ENCODE data around the gene MATCAP1. TPM values are rescaled to one million over a fixed set of nuclear protein-coding genes. Genes with fewer than 3 reads are reported as not detected.
A peak's percentile ranks its signal among the peaks of the same experiment; 100 is the strongest.

The MATCAP1 gene
- total and polyA plus RNA-seq, 2 experiments from 2014 or later: 3.8 to 6.4 TPM

GRCh38 chr16:67226295-67226803 lies 42.6 kb upstream of the MATCAP1 start:
- H3K4me3 ChIP-seq: peak overlapping the region; percentile 100
- peak overlapping the region; percentile 36 for H3K27ac ChIP-seq
- peaks cover 14% of the 10 kb centered on the region for H3K4me1 ChIP-seq (ENCODE audit: insufficient read depth)
- no peaks in the 10 kb centered on the region for H3K27me3 ChIP-seq (replicated peaks; ENCODE audit: insufficient read depth)
- no peak for TF ChIP-seq EZH2phosphoT487 (IDR thresholded peaks at IDR 0.05; ENCODE audit: insufficient read depth, low read depth)
- peak overlapping the region; percentile 84 for H2AFZ ChIP-seq
- peaks cover 11% of the 10 kb centered on the region; the same call in 1 of the 2 replicates for H3K36me3 ChIP-seq (ENCODE audit: low read depth)
- peak; percentile 65 for DNase-seq
- in situ Hi-C loops (cut with MboI): no loop called here
- no peaks in the 10 kb centered on the region for H3K9me3 ChIP-seq (ENCODE audit: low read depth)
- no peaks in the 10 kb centered on the region for H4K20me1 ChIP-seq (ENCODE audit: insufficient read depth)
- H3F3A ChIP-seq (ENCODE audit: insufficient read depth): no peaks in the 10 kb centered on the region
- H3K4me2 ChIP-seq (ENCODE audit: unreplicated experiment): peak overlapping the region; percentile 81
- 9 to 18% methylated on average over 10 to 12 of the region's 12 CpGs for WGBS, 2 experiments (ENCODE audit: low coverage in 1 of 2, low lambda C conversion rate in 2 of 2, missing lambda C conversion rate in 2 of 2)
- H3K9me2 ChIP-seq (ENCODE audit: insufficient read depth): no peaks in the 10 kb centered on the region
- peak overlapping the region; percentile 99 for H3K9ac ChIP-seq
- H3K79me2 ChIP-seq (ENCODE audit: insufficient read depth): peaks cover 47% of the 10 kb centered on the region

- H3K4me2 ChIP-seq (ENCODE audit: unreplicated experiment): no peak overlapping the region
- no peaks in the 10 kb centered on the region for H3F3A ChIP-seq (ENCODE audit: insufficient read depth)
- 30 to 41% methylated on average over 3 of the region's 3 CpGs for WGBS, 2 experiments (ENCODE audit: low coverage in 1 of 2, low lambda C conversion rate in 2 of 2, missing lambda C conversion rate in 2 of 2)
- H3K27me3 ChIP-seq (replicated peaks; ENCODE audit: insufficient read depth): no peaks in the 10 kb centered on the region
- no peak for TF ChIP-seq EZH2 (IDR thresholded peaks at IDR 0.05; ENCODE audit: insufficient read depth, poor library complexity, severe bottlenecking)
- TF ChIP-seq EZH2phosphoT487 (IDR thresholded peaks at IDR 0.05; ENCODE audit: insufficient read depth, low read depth): no peak
- no peak for DNase-seq
- H3K9ac ChIP-seq: no peak overlapping the region
- no peaks in the 10 kb centered on the region for H3K9me3 ChIP-seq (ENCODE audit: low read depth)
- H3K27ac ChIP-seq: no peak overlapping the region
- peaks cover 36% of the 10 kb centered on the region for H3K79me2 ChIP-seq (ENCODE audit: insufficient read depth)
- H3K36me3 ChIP-seq (ENCODE audit: low read depth): peaks cover 5% of the 10 kb centered on the region; the same call in 1 of the 2 replicates
- H3K4me3 ChIP-seq: no peak overlapping the region
- H2AFZ ChIP-seq: no peak overlapping the region
- H3K4me1 ChIP-seq (ENCODE audit: insufficient read depth): peaks cover 14% of the 10 kb centered on the region
- H4K20me1 ChIP-seq (ENCODE audit: insufficient read depth): no peaks in the 10 kb centered on the region
- no peaks in the 10 kb centered on the region for H3K9me2 ChIP-seq (ENCODE audit: insufficient read depth)
- in situ Hi-C loops (cut with MboI): no loop called here
Observed at GRCh38 chr16:67223992-67224391, 40.2 kb upstream of the MATCAP1 start.

GRCh38 chr16:67216612-67217490 lies 33.1 kb upstream of the MATCAP1 start:
- Histone ChIP-seq H3K4me1 (ENCODE audit: insufficient read depth) (no peaks in the 10 kb centered on the region), H4K20me1 (ENCODE audit: insufficient read depth) (no peaks in the 10 kb centered on the region), H2AFZ (no peak overlapping the region), H3K4me3 (no peak overlapping the region), H3K4me2 (ENCODE audit: unreplicated experiment) (no peak overlapping the region), H3K27me3 (replicated peaks; ENCODE audit: insufficient read depth) (no peaks in the 10 kb centered on the region), H3K79me2 (ENCODE audit: insufficient read depth) (no peaks in the 10 kb centered on the region), H3K9me3 (ENCODE audit: low read depth) (no peaks in the 10 kb centered on the region), H3K9me2 (ENCODE audit: insufficient read depth) (no peaks in the 10 kb centered on the region), H3K9ac (no peak overlapping the region), H3K27ac (no peak overlapping the region), H3K36me3 (ENCODE audit: low read depth) (no peaks in the 10 kb centered on the region), H3F3A (ENCODE audit: insufficient read depth) (no peaks in the 10 kb centered on the region)
- WGBS, 2 experiments (ENCODE audit: low coverage in 1 of 2, low lambda C conversion rate in 2 of 2, missing lambda C conversion rate in 2 of 2): 86 to 89% methylated on average over 18 of the region's 18 CpGs
- TF ChIP-seq EZH2 (IDR thresholded peaks at IDR 0.05; ENCODE audit: insufficient read depth, poor library complexity, severe bottlenecking) (no peak), EZH2phosphoT487 (IDR thresholded peaks at IDR 0.05; ENCODE audit: insufficient read depth, low read depth) (no peak)
- in situ Hi-C loops (cut with MboI): no loop called here
- DNase-seq: peak; percentile 22

- 69 to 71% methylated on average over 4 to 5 of the region's 5 CpGs for WGBS, 2 experiments (ENCODE audit: low coverage in 1 of 2, low lambda C conversion rate in 2 of 2, missing lambda C conversion rate in 2 of 2)
- Histone ChIP-seq H3K27me3 (replicated peaks; ENCODE audit: insufficient read depth) (no peaks in the 10 kb centered on the region), H2AFZ (no peak overlapping the region), H3K4me1 (ENCODE audit: insufficient read depth) (no peaks in the 10 kb centered on the region), H3K9me2 (ENCODE audit: insufficient read depth) (no peaks in the 10 kb centered on the region), H3K79me2 (ENCODE audit: insufficient read depth) (no peaks in the 10 kb centered on the region), H3K4me2 (ENCODE audit: unreplicated experiment) (no peak overlapping the region), H3K9me3 (ENCODE audit: low read depth) (no peaks in the 10 kb centered on the region), H3K36me3 (ENCODE audit: low read depth) (no peaks in the 10 kb centered on the region), H3K4me3 (no peak overlapping the region), H3K9ac (no peak overlapping the region), H3K27ac (no peak overlapping the region), H4K20me1 (ENCODE audit: insufficient read depth) (no peaks in the 10 kb centered on the region), H3F3A (ENCODE audit: insufficient read depth) (no peaks in the 10 kb centered on the region)
- no peak for TF ChIP-seq EZH2phosphoT487 (IDR thresholded peaks at IDR 0.05; ENCODE audit: insufficient read depth, low read depth)
- no peak for TF ChIP-seq EZH2 (IDR thresholded peaks at IDR 0.05; ENCODE audit: insufficient read depth, poor library complexity, severe bottlenecking)
- DNase-seq: no peak
- in situ Hi-C loops (cut with MboI): no loop called here
Observed at GRCh38 chr16:67215706-67216105, 31.9 kb upstream of the MATCAP1 start.

Measured in GM23248 (cell line).